ENCODE measurements around the gene CSE1L. TPM values are rescaled to one million over a fixed set of nuclear protein-coding genes. Genes with fewer than 3 reads are reported as not detected.

The CSE1L gene
- total RNA-seq, 1 experiment from 2014 or later: 246 TPM

DNA sequence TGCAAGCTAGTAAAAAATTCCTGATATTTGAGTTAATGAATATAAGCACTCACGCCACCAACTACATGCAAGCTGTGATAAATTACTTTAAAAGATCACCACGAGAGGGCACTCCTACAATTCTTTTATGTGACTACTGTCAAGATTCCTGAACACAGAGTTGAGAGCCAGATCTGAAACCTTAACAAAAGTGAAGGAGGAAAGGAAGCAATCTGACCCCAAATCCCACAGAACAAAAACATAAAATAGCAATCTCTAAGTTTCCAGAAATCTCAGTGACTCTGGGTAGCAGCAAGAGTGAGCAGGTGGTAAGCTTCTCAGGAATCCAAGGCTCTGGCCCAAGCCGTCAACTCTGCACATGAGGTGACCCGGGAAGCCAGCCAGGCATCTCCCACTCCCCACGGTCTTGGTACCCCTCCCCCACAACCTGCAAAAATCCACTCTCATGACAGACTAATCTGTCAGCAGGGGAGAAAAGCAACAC, 86.9 kb downstream of the CSE1L start:
- peaks cover 9 to 11% of the 10 kb centered on the region in 2 experiments for H3K4me1 Mint-ChIP-seq
- H3K27me3 ChIP-seq (ENCODE audit: insufficient read depth, low read length): no peaks in the 10 kb centered on the region
- no peak overlapping the region for H2BK20ac ChIP-seq (ENCODE audit: low read depth, low read length, poor library complexity, severe bottlenecking)
- H3K36me3 Mint-ChIP-seq (ENCODE audit: insufficient read depth in 1 of 3, low read depth in 3 of 3): peaks cover 21 to 63% (median 60%) of the 10 kb centered on the region in 3 experiments; a peak in 5 of 7 replicates
- no peaks in the 10 kb centered on the region for H3K9me3 Mint-ChIP-seq
- H3K4me1 ChIP-seq (ENCODE audit: insufficient read depth, low read length): no peaks in the 10 kb centered on the region
- H3K79me1 ChIP-seq (ENCODE audit: insufficient read depth, low read depth, low read length, poor library complexity, severe bottlenecking): no peaks in the 10 kb centered on the region
- no peak overlapping the region for H3K56ac ChIP-seq (ENCODE audit: insufficient read length, low read depth, low read length)
- no peak overlapping the region for H3K18ac ChIP-seq (ENCODE audit: insufficient read length, low read depth, low read length)
- no peaks in the 10 kb centered on the region for H3K23me2 ChIP-seq (ENCODE audit: insufficient read length, low read depth, low read length, poor library complexity, severe bottlenecking)
- H4K5ac ChIP-seq (ENCODE audit: insufficient read length, low read depth, low read length): no peak overlapping the region
- H2AFZ ChIP-seq (ENCODE audit: low read length): no peak overlapping the region
- no peak overlapping the region for H3K4me2 ChIP-seq (ENCODE audit: insufficient read depth, insufficient read length, low read length)
- no peak overlapping the region for H3K4ac ChIP-seq (ENCODE audit: low read depth, low read length)
- no peaks in the 10 kb centered on the region for H3K79me2 ChIP-seq (ENCODE audit: insufficient read depth, low read length)
- no peaks in the 10 kb centered on the region for H3K9me3 ChIP-seq (ENCODE audit: control insufficient read depth, low read depth, low read length)
- H4K20me1 ChIP-seq (ENCODE audit: control insufficient read depth, insufficient read depth, insufficient read length): no peaks in the 10 kb centered on the region
- no peak overlapping the region for H3K23ac ChIP-seq (ENCODE audit: insufficient read length, low read depth, low read length)
- H2BK120ac ChIP-seq (ENCODE audit: low read depth, low read length, poor library complexity, severe bottlenecking): no peak overlapping the region
- no peak overlapping the region for H4K8ac ChIP-seq (replicated peaks; ENCODE audit: insufficient read length, low read depth, low read length)
- no peak overlapping the region for H3T11ph ChIP-seq (ENCODE audit: low read length)
- no peak overlapping the region for H2BK12ac ChIP-seq (ENCODE audit: insufficient read length, low read depth, low read length)
- WGBS (ENCODE audit: extremely low coverage, insufficient read length, low lambda C conversion rate): no CpG with 5 or more reads among the region's 5 CpGs
- no peak overlapping the region for H3K4me3 Mint-ChIP-seq
- no peaks in the 10 kb centered on the region for H3K27me3 Mint-ChIP-seq (ENCODE audit: low read depth)
- no peak overlapping the region for H3K14ac ChIP-seq (ENCODE audit: insufficient read depth, low read length)
- no peak overlapping the region for H3K9ac ChIP-seq (ENCODE audit: extremely low read depth, insufficient read length, low read length)
- no peak overlapping the region for H3K27ac ChIP-seq (ENCODE audit: insufficient read length, low read depth, low read length)
- DNase-seq: peak; percentile 34
- no peak overlapping the region for H2AK5ac ChIP-seq (ENCODE audit: insufficient read length, low read length)
- peak overlapping the region in 2 of 3 experiments; percentile 91 to 94; a peak in 3 of 7 replicates for H3K27ac Mint-ChIP-seq
- no peak overlapping the region for H2BK5ac ChIP-seq (ENCODE audit: insufficient read length, low read length)
- H2BK15ac ChIP-seq (ENCODE audit: low read depth, low read length): no peak overlapping the region
- no peak overlapping the region for H4K91ac ChIP-seq (ENCODE audit: insufficient read length, low read depth, low read length)
- TF ChIP-seq, protein P1, sequence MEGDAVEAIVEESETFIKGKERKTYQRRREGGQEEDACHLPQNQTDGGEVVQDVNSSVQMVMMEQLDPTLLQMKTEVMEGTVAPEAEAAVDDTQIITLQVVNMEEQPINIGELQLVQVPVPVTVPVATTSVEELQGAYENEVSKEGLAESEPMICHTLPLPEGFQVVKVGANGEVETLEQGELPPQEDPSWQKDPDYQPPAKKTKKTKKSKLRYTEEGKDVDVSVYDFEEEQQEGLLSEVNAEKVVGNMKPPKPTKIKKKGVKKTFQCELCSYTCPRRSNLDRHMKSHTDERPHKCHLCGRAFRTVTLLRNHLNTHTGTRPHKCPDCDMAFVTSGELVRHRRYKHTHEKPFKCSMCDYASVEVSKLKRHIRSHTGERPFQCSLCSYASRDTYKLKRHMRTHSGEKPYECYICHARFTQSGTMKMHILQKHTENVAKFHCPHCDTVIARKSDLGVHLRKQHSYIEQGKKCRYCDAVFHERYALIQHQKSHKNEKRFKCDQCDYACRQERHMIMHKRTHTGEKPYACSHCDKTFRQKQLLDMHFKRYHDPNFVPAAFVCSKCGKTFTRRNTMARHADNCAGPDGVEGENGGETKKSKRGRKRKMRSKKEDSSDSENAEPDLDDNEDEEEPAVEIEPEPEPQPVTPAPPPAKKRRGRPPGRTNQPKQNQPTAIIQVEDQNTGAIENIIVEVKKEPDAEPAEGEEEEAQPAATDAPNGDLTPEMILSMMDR (conservative IDR thresholded peaks at IDR 0.05): peak; percentile 67

Data from H9 (cell line).